Endothelial cell of umbilical vein (primary cell): Measurements from ENCODE around the gene CALHM5. TPM values are rescaled to one million over a fixed set of nuclear protein-coding genes. Genes with fewer than 3 reads are reported as not detected.

Source experiments
- BruUV-seq: library from RNA; stranded (reverse); fragments of 400-500 nt; replicated peaks from 2 replicates; lab custom pipeline; 2021; lab: Mats Ljungman, UMichigan
- CTCF ChIA-PET: fragments of 300-600, 350-600 bp; sonication (Branson Sonifier 250); formaldehyde crosslinking; loops from one replicate; lab custom pipeline; 2021; ENCODE audit warnings: antibody characterized with exemption, inconsistent platforms; lab: Charles Lee
- POLR2A ChIA-PET: fragments of 300-600, 350-600 bp; sonication (Branson Sonifier 250); formaldehyde crosslinking; loops from one replicate; lab custom pipeline; 2021; ENCODE audit warnings: antibody characterized with exemption, inconsistent platforms; lab: Charles Lee
- DNase-seq: peaks from one replicate; pipeline ENCODE4 v3.0.0-alpha.2; 2011; ENCODE audit warnings: low read depth, low spot score
- FAIRE-seq: peaks from 2 replicates; lab custom pipeline; 2011; peaks lifted over from hg19 to GRCh38; lab: Jason Lieb, UNC
- H2AFZ ChIP-seq: 2 replicates; pipeline ENCODE4 v1.6.0; 2012; ENCODE audit warnings: low read depth, low read length, control low read depth, inconsistent platforms
- H3K27ac ChIP-seq: 2 replicates; pipeline ENCODE4 v1.5.1; 2011; ENCODE audit warnings: low read depth, mild to moderate bottlenecking, control low read depth, low read length, moderate library complexity; ENCODE audit not compliant: insufficient read depth
- H3K27me3 ChIP-seq, 2 experiments: 2 replicates each; pipeline versions ENCODE4 v1.6.0 to v1.6.1; 2011; ENCODE audit warnings: low read length in 2 of 2, mixed read lengths in 1 of 2; ENCODE audit not compliant: control insufficient read depth in 2 of 2, insufficient read depth in 2 of 2
- H3K36me3 ChIP-seq, 2 experiments: 2 replicates in 1 of 2; 3 replicates in 1 of 2; pipeline ENCODE4 v1.5.1; 2011; ENCODE audit warnings: low read length in 2 of 2, mild to moderate bottlenecking in 1 of 2, moderate library complexity in 1 of 2; ENCODE audit not compliant: control insufficient read depth in 2 of 2, insufficient read depth in 2 of 2; ENCODE audit errors: extremely low read depth in 1 of 2
- H3K4me1 ChIP-seq: 3 replicates; pipeline ENCODE4 v1.5.1; 2011; ENCODE audit warnings: mild to moderate bottlenecking, low read length; ENCODE audit not compliant: control insufficient read depth, insufficient read depth; ENCODE audit errors: extremely low read depth
- H3K4me2 ChIP-seq: 2 replicates; pipeline ENCODE4 v1.6.1; 2011; ENCODE audit warnings: low read length, control low read depth, mixed read lengths; ENCODE audit not compliant: insufficient read depth
- H3K4me3 ChIP-seq, 3 experiments: fragments of 200-600 bp in 1 of 3; sonication (generic), shearing (Covaris generic) in 1 of 3; replicated peaks in 1 of 3; 2 replicates each; pipeline ENCODE4 v1.5.1; 2011 to 2016; ENCODE audit warnings: control low read depth in 3 of 3, low read length in 3 of 3, mild to moderate bottlenecking in 2 of 3, inconsistent platforms in 1 of 3, low read depth in 1 of 3, moderate library complexity in 1 of 3; ENCODE audit not compliant: insufficient read depth in 1 of 3
- H3K79me2 ChIP-seq: 2 replicates; pipeline ENCODE4 v1.6.0; 2012; ENCODE audit warnings: low read length, inconsistent platforms; ENCODE audit not compliant: control insufficient read depth, insufficient read depth
- H3K9ac ChIP-seq: replicated peaks from 2 replicates; pipeline ENCODE3; 2011; ENCODE audit warnings: low read length, control low read depth; ENCODE audit not compliant: insufficient read depth; ENCODE audit errors: extremely low read depth
- H3K9me1 ChIP-seq: replicated peaks from 3 replicates; pipeline ENCODE4 v1.6.0; 2011; ENCODE audit warnings: mild to moderate bottlenecking, low read length; ENCODE audit not compliant: control insufficient read depth, insufficient read depth; ENCODE audit errors: extremely low read depth
- H3K9me3 ChIP-seq: replicated peaks from 2 replicates; pipeline ENCODE4 v1.5.1; 2012; ENCODE audit warnings: low read length, inconsistent platforms; ENCODE audit not compliant: control insufficient read depth, insufficient read depth
- H4K20me1 ChIP-seq: replicated peaks from 2 replicates; pipeline ENCODE3; 2011; ENCODE audit warnings: mild to moderate bottlenecking, low read length; ENCODE audit not compliant: control insufficient read depth, insufficient read depth; ENCODE audit errors: extremely low read depth
- EZH2 ChIP-seq: IDR thresholded peaks from 2 replicates; pipeline ENCODE4 v1.6.1; 2012; ENCODE audit warnings: borderline replicate concordance, low read depth, mild to moderate bottlenecking, moderate library complexity, low read length, inconsistent platforms; ENCODE audit not compliant: severe bottlenecking
- FOS ChIP-seq: IDR thresholded peaks from 2 replicates; pipeline ENCODE4 v1.6.1; 2011; ENCODE audit warnings: mild to moderate bottlenecking, low read length, moderate library complexity, borderline replicate concordance; ENCODE audit not compliant: insufficient read depth
- GATA2 ChIP-seq: IDR thresholded peaks from 2 replicates; pipeline ENCODE4 v1.7.0; 2011; ENCODE audit warnings: low read depth, mild to moderate bottlenecking, moderate library complexity, mixed read lengths, low read length; ENCODE audit not compliant: insufficient read length, insufficient read depth
- JUN ChIP-seq: IDR thresholded peaks from 2 replicates; pipeline ENCODE4 v1.6.1; 2011; ENCODE audit warnings: borderline replicate concordance, low read depth; ENCODE audit not compliant: insufficient read length, insufficient read depth
- MYC ChIP-seq: IDR thresholded peaks from one replicate; pipeline ENCODE4 v1.6.1; 2011; ENCODE audit warnings: mild to moderate bottlenecking, low read depth, low read length
- POLR2A ChIP-seq: IDR thresholded peaks from 2 replicates; pipeline ENCODE4 v1.6.1; 2012; ENCODE audit warnings: low read depth, mild to moderate bottlenecking, control low read depth, low read length
- POLR2AphosphoS5 ChIP-seq: IDR thresholded peaks from 2 replicates; pipeline ENCODE4 v1.6.1; 2012; ENCODE audit warnings: low read depth, mild to moderate bottlenecking, control low read depth, low read length, moderate library complexity; ENCODE audit not compliant: insufficient read depth
- dilution Hi-C: fragments of 300-500 bp; cut with MboI; formaldehyde crosslinking; loops from one replicate; pipeline ENCODE4 v1.15.0; 2019; ENCODE audit warnings: low sequenced_read_pairs; ENCODE audit not compliant: extremely low pct_ligation_motif_present
- intact Hi-C: fragments of 100-400 bp; cut with micrococcal nuclease; formaldehyde crosslinking; loops from one replicate; pipeline ENCODE4 v1.10.0; 2022
- polyA plus RNA-seq, 4 experiments: library from polyadenylated mRNA; depleted of rRNA in 3 of 4; stranded (reverse) in 3 of 4; unstranded in 1 of 4; fragments of >200 nt; gene quantifications; 2 replicates each; pipeline versions ENCODE4 v1.2.1 to v1.2.3, GENCODE V29; 2011 to 2012; ENCODE audit warnings: missing spikeins in 1 of 4
- total RNA-seq: library from RNA; stranded (reverse); gene quantifications from 2 replicates; pipeline ENCODE4 v1.2.3, GENCODE V29; 2021
- TF ChIP-seq, protein P1 (sequence below), 2 donors: IDR thresholded peaks; 1 replicate in 1 of 2; 2 replicates in 1 of 2; pipeline ENCODE4 v1.5.1; 2011; ENCODE audit warnings: low read length in 2 of 2, mild to moderate bottlenecking in 2 of 2, moderate library complexity in 2 of 2, control low read depth in 1 of 2, inconsistent platforms in 1 of 2, low read depth in 1 of 2; ENCODE audit not compliant: insufficient read depth in 1 of 2; ENCODE audit errors: extremely low read depth in 1 of 2
- TF ChIP-seq, protein P2 (sequence below): IDR thresholded peaks from 2 replicates; pipeline ENCODE4 v1.6.1; 2011; ENCODE audit not compliant: insufficient read depth, insufficient read length

Gene CALHM5
- total and polyA plus RNA-seq, 2 donors (not counting 3 experiments of a cell fraction or from before 2014, with no cell fraction given): 4.5 to 6.6 TPM

DNA sequence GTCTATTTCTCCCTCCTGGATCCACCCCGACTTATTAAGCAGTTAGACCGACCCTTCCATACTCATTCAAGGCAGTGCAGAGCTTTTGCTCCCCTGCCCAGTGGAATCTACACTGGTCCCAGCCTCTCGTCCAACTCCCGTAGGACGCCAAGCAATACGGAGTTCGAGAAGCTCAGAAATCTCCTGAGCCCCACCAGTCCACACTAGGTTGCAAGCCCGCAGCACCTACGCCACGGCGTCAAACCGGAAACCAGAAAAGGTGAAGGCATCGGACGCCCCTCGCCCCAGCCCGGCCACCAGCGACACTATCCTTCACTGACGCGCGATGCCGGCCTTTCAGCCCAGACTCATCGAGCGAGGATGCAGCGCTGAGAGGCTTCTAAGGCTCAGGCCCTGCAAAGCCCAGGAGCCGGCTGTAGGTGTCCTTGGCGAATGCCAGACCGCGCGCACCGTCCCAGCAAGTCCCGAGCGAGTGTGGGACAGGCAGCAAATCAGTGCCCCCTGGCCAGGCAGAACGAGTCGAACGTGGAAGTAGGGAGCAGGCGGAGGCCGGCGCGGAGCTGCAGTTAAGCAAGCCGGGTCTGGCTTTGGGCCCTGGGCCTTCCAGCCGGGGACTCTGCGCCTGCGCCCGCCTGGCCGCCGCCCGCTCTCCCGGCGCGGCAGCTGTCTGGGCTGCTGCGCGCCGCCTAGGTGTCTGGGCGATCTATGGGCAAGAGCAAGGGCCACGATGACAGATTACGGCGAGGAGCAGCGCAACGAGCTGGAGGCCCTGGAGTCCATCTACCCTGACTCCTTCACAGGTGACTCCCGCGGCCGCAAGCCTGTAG lies 59.6 kb downstream of the CALHM5 start, which contains the start of gene RWDD1:
TSS of gene RWDD1 (plus strand) at position 649 of the 827 bp plus-strand sequence. CDS start at position 728, 79 bp downstream.
- Histone ChIP-seq H3K4me2 (peak within 1 kb of the TSS; percentile 99), H3K4me1 (peaks cover 33% of the 10 kb centered on the region), H3K9me1 (no peaks in the 10 kb centered on the region), H3K9ac (peak within 1 kb of the TSS; percentile 98), H3K36me3 (no peaks in the 10 kb centered on the region), H3K79me2 (peaks cover 56% of the 10 kb centered on the region), H3K4me3 (peak within 1 kb of the TSS; percentile 87 to 98 (median 98)), H3K27me3 (no peaks in the 10 kb centered on the region), H4K20me1 (no peaks in the 10 kb centered on the region), H2AFZ (peak within 1 kb of the TSS; percentile 92), H3K9me3 (no peaks in the 10 kb centered on the region), H3K27ac (peak within 1 kb of the TSS; percentile 84)
- ChIA-PET POLR2A (interaction anchor here (0.9 to 1.5 kb wide), 3 partner anchors 8 to 291 kb away, joined by 3 to 4 read pairs (median 3); partner anchors contain the start of genes CALHM5 and TSPYL1), CTCF (interaction anchor here (0.8 to 5.5 kb wide), 11 partner anchors 8 to 353 kb away, joined by 3 to 36 read pairs (median 6); partner anchors contain the start of genes CALHM5 and RSPH4A)
- TF ChIP-seq JUN (no peak), EZH2 (no peak), POLR2A (peak; percentile 89), GATA2 (no peak), MYC (peak; percentile 94), FOS (no peak), POLR2AphosphoS5 (peak; percentile 92)
- TF ChIP-seq, protein P1, sequence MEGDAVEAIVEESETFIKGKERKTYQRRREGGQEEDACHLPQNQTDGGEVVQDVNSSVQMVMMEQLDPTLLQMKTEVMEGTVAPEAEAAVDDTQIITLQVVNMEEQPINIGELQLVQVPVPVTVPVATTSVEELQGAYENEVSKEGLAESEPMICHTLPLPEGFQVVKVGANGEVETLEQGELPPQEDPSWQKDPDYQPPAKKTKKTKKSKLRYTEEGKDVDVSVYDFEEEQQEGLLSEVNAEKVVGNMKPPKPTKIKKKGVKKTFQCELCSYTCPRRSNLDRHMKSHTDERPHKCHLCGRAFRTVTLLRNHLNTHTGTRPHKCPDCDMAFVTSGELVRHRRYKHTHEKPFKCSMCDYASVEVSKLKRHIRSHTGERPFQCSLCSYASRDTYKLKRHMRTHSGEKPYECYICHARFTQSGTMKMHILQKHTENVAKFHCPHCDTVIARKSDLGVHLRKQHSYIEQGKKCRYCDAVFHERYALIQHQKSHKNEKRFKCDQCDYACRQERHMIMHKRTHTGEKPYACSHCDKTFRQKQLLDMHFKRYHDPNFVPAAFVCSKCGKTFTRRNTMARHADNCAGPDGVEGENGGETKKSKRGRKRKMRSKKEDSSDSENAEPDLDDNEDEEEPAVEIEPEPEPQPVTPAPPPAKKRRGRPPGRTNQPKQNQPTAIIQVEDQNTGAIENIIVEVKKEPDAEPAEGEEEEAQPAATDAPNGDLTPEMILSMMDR (IDR thresholded peaks at IDR 0.05; ENCODE audit: extremely low read depth in 1 of 2, insufficient read depth in 1 of 2, low read depth in 1 of 2, low read length in 2 of 2): no peak
- TF ChIP-seq, protein P2, sequence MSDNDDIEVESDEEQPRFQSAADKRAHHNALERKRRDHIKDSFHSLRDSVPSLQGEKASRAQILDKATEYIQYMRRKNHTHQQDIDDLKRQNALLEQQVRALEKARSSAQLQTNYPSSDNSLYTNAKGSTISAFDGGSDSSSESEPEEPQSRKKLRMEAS: peak; percentile 93
- dilution Hi-C loops: no loop called here
- BruUV-seq: no TSS peak
- intact Hi-C loops: loop anchor here (1.0 to 5.0 kb wide), 6 partner anchors 60 to 292 kb away; partner anchors contain the start of genes CALHM5, DSE, KPNA5 and TSPYL1
- peak; percentile 93 for FAIRE-seq
- peak; percentile 99 for DNase-seq
